HG03159 (cell line): ENCODE measurements around the gene DNAH1.

Experiments
- ATAC-seq: cut with Tn5 transposase; IDR thresholded peaks from one replicate; pipeline ENCODE4 v1.9.1; 2021; ENCODE audit warnings: mild to moderate bottlenecking, moderate library complexity; ENCODE audit not compliant: unreplicated experiment

Gene DNAH1

DNA sequence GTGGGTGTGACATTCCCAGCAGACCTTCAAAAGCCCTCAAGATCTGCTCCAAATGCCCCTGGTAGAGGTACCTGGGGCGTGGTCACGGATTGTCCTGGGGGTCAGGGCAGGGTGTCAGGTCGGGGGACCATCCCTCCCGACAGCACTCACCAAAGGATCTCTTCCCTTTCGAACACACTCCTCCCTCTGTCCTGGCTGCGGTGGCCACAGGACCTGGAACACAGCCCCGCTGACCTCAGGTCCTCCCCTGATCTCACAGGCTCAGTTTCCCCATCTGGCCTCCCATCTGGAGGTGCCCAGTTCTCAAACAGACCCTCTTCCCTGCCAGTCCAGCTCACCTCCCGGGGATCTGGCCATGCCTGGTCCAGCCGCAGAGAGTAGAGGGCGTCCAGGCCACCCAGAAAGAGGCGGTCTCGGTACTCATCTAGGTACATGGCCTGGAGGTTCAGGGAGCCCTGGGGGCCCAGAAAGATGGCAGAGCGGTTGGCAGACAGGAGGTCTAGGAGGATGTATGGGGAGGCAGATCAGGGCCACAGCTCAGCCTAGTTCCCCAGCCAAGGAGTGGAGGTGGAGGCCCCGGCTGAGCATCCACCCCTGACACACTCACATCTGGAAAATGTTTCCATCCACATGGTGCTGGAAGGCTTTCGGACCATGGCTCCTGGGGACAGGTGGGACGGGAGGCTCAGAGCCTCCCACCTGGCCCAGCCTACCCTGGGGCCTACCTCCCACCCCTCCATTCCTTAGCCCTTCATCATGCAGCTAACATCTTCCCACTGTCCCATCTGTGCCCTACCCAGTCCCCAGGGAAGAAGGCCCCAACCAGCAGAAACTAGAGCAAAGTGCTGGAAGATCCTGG is 126.5 kb downstream of the DNAH1 start:
- no peak for ATAC-seq

DNA sequence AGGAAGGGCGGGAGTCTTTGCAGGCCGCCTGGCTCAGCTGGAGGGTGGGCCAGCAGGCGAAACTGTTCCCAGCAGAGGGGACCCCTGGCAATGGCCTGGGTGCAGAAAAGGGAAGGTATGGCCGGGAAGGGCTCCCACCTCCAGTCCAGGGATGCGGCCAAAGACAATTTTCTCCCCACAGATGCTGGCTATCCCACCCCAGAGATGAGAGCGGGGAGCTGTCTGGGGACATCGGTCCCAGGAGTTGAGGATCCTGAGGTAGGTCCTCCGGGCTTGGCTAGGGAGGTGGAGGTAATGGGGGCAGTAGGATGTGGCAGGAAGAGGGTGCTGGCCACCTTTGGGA is 127.1 kb downstream of the DNAH1 start:
- no peak for ATAC-seq

DNA sequence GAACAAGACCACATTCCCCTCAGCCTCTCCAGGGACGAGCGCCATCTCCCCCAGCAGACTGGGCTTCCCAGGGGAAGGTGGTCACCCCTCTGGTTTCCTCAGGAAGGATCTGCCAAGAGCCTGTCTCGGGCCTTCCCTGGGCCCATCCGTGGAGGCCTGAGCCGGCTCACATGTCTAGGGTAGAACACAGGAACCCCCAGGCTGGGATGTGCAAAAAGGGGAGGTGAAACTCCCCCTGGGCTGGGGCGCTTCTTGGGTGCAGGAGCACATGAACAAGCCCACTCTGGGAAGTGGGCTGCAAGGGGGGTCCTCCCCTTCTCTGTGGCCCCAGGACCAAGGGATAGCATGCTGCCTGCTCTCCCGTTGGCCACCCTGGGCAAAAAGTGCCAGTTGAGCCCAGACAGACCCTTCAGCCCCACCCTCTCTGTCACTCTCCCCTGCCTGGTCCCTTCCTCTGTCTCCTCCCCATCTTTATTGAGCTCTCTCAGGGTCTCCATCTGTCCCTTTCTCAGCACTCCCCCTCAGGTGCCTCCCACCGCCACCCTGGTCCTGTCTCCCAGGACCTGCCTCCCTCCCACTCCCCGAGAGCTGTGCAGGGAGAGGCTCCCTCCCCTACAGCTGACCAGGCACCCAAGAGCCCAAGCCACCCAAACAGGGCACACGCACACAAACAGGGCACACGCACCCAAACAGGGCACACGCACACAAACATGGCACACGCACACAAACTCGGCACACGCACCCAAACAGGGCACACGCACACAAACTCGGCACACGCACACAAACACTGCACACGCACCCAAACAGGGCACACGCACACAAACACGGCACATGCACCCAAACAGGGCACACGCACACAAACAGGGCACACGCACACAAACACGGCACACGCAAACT is 127.9 kb downstream of the DNAH1 start:
- no peak for ATAC-seq

DNA sequence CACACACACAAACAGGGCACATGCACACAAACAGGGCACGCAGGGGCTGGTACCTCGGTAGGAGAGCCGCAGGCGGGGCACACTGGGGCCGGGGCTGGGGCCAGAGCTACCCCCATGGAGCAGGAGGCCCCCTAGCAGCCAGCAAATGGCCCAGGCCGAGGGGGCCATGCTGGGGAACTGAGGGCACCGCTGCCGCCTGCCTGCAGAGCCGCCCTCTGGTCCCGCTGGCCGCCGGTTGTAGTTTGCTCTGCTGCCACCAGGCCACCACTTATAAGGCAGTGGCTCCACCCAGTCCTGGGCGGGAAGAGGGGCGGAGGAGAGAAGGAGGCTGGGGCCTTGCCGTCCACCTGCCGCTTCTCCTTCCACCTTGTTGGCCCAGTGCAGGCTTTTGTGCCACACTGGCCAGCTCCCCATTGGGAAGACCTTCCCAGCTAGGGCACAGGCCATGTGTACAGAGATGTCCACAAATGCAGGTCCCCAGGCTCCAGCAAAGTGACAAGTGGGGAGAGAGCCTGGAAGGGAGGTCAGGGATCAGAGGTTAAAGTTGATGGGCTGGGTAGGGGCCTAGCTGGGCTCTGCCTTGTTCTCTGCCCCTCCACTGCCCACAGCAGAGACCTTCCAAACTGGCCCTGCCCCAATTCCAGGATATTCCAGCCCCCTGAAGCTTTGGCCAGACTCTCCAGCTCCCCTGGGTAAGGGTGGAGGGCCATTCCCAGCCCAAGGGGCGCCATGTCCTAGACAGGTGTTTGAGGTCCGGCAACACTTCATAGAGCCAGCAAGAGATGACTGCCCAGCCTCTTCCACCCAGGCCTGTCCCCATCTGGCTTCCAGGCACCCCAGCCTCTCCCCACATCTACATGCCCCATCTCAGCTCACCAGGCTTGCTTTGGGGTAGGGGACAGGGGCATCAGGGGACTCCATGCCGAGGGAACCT is 129.0 kb downstream of the DNAH1 start, which contains the start of gene SEMA3G:
Gene SEMA3G (minus strand): TSS at position 244 of the 934 bp plus-strand sequence. CDS start 76 bp downstream, at position 168.
- peak; percentile 77 for ATAC-seq

DNA sequence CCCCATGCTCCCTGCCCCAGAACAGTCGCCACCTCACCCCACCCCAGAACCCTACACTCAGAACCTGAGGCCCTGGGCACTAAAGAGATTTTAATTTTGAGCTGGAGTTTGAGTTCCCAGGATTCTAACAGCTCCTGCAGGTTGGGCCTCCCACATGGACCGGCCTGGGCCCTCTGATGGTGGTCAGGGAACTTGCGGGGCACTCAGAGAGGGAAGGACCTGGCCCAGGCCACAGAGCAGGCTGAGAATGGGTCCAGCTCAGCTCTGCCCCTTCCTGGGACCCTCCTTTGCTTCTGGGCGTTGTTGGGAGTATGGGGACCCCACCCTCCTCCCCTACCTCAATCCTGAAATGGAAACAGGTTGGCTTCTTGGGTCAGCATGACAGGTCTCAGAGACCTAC is 129.9 kb downstream of the DNAH1 start:
- no peak for ATAC-seq

DNA sequence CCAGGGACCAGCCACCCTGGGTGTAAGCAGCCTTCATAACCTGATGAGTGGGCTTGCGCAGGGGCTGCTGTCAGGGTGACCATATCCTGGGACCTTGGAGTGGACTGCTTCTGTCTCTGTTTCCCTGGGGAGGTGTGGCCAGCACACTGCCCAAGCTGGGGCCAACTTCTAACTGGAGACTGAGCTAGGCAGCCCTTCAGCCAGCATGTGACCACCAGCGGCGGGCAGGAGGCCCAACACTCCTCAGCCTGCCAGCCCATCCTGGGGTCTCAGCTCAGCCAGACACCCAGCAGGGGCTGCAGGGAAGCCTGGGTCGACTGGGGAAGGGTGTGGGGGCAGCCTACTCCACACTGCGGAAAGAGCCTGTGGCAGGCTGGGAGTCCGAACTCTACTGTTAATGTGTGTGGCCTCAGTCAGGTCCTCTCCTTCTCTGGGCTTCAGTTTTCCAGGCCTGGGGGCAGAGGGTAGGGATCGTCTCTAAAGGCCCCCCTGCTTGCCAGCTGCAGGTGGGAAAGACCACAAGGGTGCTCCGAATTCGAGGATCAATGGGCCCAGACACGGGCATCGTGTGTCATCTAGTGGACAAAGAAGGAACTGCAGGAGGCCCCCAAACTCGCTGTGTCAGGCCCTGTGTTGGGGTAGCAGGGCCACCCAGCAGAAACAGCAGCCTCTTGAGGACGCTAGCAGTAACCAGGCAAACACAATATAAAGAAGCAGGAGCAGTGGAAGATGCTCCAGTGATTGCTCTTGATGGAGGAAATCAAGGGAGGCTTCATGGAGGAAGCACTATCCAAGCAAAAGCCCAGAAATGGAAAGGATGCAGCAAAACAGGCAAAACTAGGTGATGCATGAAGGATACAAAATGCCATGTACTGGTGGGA is 130.8 kb downstream of the DNAH1 start:
- ATAC-seq, result no peak

DNA sequence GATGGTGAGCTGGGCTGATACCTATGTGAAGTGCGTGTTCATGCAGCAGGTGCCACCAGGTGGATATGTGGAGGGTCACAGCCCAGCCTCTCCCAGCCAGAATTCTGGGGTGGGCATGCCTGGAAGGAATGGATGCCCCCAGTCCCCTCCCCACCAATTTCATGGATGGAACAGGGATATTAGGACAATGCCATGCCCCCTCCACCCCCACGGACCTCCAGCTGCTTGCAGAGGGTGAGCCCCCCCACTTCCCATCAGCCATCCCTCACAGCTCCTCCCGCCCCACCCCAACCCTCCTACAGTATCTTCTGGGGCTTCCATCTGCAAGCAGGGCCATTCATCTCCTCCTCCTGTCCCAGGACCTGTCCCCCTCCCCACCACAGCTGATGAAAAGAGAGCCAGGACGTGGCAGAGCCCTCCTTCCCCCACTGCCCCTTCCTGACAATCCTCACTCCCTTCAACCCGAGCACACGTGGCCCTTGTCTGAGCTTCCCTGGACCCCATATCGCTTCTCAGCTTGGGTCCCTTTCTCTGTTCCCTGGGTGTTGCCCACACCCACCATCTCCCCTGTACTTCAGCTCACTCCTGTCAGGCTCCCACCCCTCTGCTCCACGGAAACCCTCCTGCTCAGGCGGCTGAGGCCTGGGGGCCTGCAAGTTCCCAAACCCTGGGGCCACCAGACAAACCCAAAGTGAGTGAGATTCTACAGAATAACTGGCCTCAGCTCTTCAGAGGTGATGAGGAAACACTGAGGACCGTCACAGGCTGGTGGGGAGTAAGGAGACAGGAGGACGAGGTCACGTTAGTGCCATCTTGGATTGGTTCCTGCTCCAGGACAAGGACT is 131.6 kb downstream of the DNAH1 start:
- ATAC-seq, result no peak
